ENCODE data around the gene MTAP.

Gene MTAP

GRCh38 chr9:21848615-21849014 is 46.2 kb downstream of the MTAP start:
- no peaks in the 10 kb centered on the region for H3K27me3 Mint-ChIP-seq
- no peak overlapping the region for H3K4me3 Mint-ChIP-seq
- peaks cover 8% of the 10 kb centered on the region for H3K9me3 Mint-ChIP-seq
- H3K4me1 Mint-ChIP-seq, result peaks cover 9% of the 10 kb centered on the region
- H3K27ac Mint-ChIP-seq, result no peak overlapping the region
- no peak for DNase-seq (ENCODE audit: low spot score in 2 of 2)
- H3K36me3 Mint-ChIP-seq, result peaks cover 36% of the 10 kb centered on the region
- no peak for ATAC-seq (ENCODE audit: low read depth)

- Mint-ChIP-seq H3K4me3 (no peak overlapping the region), H3K27ac (peak overlapping the region; percentile 75), H3K9me3 (peaks cover 1% of the 10 kb centered on the region), H3K36me3 (peaks cover 42% of the 10 kb centered on the region), H3K27me3 (no peaks in the 10 kb centered on the region), H3K4me1 (peaks cover 4% of the 10 kb centered on the region)
- no peak for DNase-seq (ENCODE audit: low spot score in 2 of 2)
- no peak for ATAC-seq (ENCODE audit: low read depth)
Observed at GRCh38 chr9:21852754-21853153, 50.3 kb downstream of the MTAP start.

GRCh38 chr9:21853414-21853813 is 51.0 kb downstream of the MTAP start:
- Mint-ChIP-seq H3K27ac (peak overlapping the region; percentile 75), H3K27me3 (no peaks in the 10 kb centered on the region), H3K9me3 (peaks cover 1% of the 10 kb centered on the region), H3K4me1 (peaks cover 4% of the 10 kb centered on the region), H3K36me3 (peaks cover 42% of the 10 kb centered on the region), H3K4me3 (no peak overlapping the region)
- DNase-seq (ENCODE audit: low spot score in 2 of 2) (no peak), ATAC-seq (ENCODE audit: low read depth) (no peak)

GRCh38 chr9:21854119-21854518 is 51.7 kb downstream of the MTAP start:
- no peak for ATAC-seq (ENCODE audit: low read depth)

GRCh38 chr9:21854594-21854993 is 52.2 kb downstream of the MTAP start:
- Mint-ChIP-seq H3K27ac (peak overlapping the region; percentile 23), H3K9me3 (peaks cover 1% of the 10 kb centered on the region), H3K27me3 (no peaks in the 10 kb centered on the region), H3K4me3 (no peak overlapping the region), H3K36me3 (peaks cover 42% of the 10 kb centered on the region), H3K4me1 (peaks cover 4% of the 10 kb centered on the region)
- DNase-seq (ENCODE audit: low spot score in 2 of 2), result no peak
- no peak for ATAC-seq (ENCODE audit: low read depth)

More at GRCh38 chr9:21854119-21854518, 51.7 kb downstream of the MTAP start:
- H3K27me3 Mint-ChIP-seq, result no peaks in the 10 kb centered on the region
- H3K27ac Mint-ChIP-seq, result peak overlapping the region; percentile 23
- no peak overlapping the region for H3K4me3 Mint-ChIP-seq
- peaks cover 1% of the 10 kb centered on the region for H3K9me3 Mint-ChIP-seq
- no peak for DNase-seq (ENCODE audit: low spot score in 2 of 2)
- H3K36me3 Mint-ChIP-seq, result peaks cover 41% of the 10 kb centered on the region
- peaks cover 4% of the 10 kb centered on the region for H3K4me1 Mint-ChIP-seq

GRCh38 chr9:21856301-21857094 is 54.1 kb downstream of the MTAP start:
- Mint-ChIP-seq H3K9me3 (no peaks in the 10 kb centered on the region), H3K27ac (peak overlapping the region; percentile 46), H3K4me3 (no peak overlapping the region), H3K27me3 (no peaks in the 10 kb centered on the region), H3K4me1 (peaks cover 4% of the 10 kb centered on the region), H3K36me3 (peaks cover 47% of the 10 kb centered on the region)
- DNase-seq (ENCODE audit: low spot score in 2 of 2), result no peak
- no peak for ATAC-seq (ENCODE audit: low read depth)

GRCh38 chr9:21862871-21863270 is 60.4 kb downstream of the MTAP start:
- ATAC-seq (ENCODE audit: low read depth) (no peak), DNase-seq (ENCODE audit: low spot score in 2 of 2) (no peak)
- no peaks in the 10 kb centered on the region for H3K4me1 Mint-ChIP-seq
- H3K36me3 Mint-ChIP-seq, result peaks cover 42% of the 10 kb centered on the region
- H3K27me3 Mint-ChIP-seq, result no peaks in the 10 kb centered on the region
- no peaks in the 10 kb centered on the region for H3K9me3 Mint-ChIP-seq
- H3K27ac Mint-ChIP-seq, result no peak overlapping the region
- no peak overlapping the region for H3K4me3 Mint-ChIP-seq

- Mint-ChIP-seq H3K4me1 (no peaks in the 10 kb centered on the region), H3K4me3 (no peak overlapping the region), H3K9me3 (no peaks in the 10 kb centered on the region), H3K36me3 (peaks cover 31% of the 10 kb centered on the region), H3K27ac (no peak overlapping the region), H3K27me3 (no peaks in the 10 kb centered on the region)
- no peak for ATAC-seq (ENCODE audit: low read depth)
- DNase-seq (ENCODE audit: low spot score in 2 of 2), result no peak
Observed at GRCh38 chr9:21864505-21864904, 62.1 kb downstream of the MTAP start.

GRCh38 chr9:21866302-21866701 is 63.9 kb downstream of the MTAP start:
- DNase-seq (ENCODE audit: low spot score in 2 of 2), result no peak
- Mint-ChIP-seq H3K27ac (peak overlapping the region; percentile 7), H3K9me3 (no peaks in the 10 kb centered on the region), H3K4me1 (no peaks in the 10 kb centered on the region), H3K27me3 (no peaks in the 10 kb centered on the region), H3K4me3 (no peak overlapping the region), H3K36me3 (peaks cover 23% of the 10 kb centered on the region)
- no peak for ATAC-seq (ENCODE audit: low read depth)

DNA sequence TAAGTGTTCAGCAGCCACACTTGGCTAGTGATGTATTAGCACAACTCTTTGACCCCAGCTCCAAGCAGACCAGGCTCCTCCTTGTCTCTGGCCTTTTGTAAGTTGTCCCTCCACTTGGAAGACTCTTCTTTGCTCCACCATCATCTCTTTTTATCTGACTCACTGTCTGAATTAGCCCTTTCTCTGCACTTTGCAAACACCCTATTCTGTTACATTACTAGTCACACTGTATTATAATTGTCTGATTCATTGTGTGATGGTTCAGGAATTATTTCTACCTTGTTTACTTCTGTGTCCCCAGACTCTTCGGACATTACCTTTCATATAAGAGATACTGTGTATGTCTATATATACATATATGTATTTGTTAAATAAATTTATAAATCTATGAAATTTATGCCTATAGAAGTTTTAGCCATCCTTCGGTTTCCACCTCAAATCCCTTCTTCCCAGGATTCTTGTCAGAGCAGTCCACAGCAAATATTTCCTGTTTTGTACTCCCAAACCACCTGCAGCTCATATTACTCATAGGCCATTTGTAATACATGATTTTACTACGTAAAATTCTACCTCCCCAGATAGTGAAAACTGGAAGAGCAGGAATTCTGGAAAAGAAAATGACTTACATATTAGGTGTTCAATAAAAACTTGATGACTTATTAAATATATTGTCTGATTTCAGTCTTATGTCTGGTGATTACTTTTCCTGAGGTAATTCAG is 69.0 kb downstream of the MTAP start:
- H3K36me3 Mint-ChIP-seq, result peaks cover 25% of the 10 kb centered on the region
- ATAC-seq (ENCODE audit: low read depth) (no peak), DNase-seq (ENCODE audit: low spot score in 2 of 2) (no peak)
- H3K9me3 Mint-ChIP-seq, result no peaks in the 10 kb centered on the region
- no peaks in the 10 kb centered on the region for H3K27me3 Mint-ChIP-seq
- H3K4me3 Mint-ChIP-seq, result no peak overlapping the region
- no peak overlapping the region for H3K27ac Mint-ChIP-seq
- H3K4me1 Mint-ChIP-seq, result peaks cover 5% of the 10 kb centered on the region

DNA sequence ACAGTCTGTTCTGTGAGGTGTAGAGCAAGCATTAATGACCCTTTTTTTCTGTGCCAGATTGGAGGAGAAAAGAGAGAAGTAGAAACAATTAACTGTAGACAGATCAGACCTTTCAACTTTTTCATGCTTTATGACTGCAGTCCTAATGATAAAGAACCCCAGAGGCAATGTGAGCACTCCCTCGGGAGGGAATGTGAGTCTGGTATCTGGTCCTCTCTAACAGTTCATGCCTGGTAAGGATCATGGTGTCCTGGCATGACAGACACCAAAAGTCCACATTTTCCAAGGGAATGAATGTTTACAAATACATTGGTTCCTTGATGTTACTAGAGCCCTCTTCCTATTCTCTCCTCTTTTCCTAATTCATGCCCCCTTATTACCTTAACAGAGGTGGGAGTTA is 70.3 kb downstream of the MTAP start:
- DNase-seq (ENCODE audit: low spot score in 2 of 2) (no peak), ATAC-seq (ENCODE audit: low read depth) (no peak)
- H3K36me3 Mint-ChIP-seq, result peaks cover 36% of the 10 kb centered on the region
- no peaks in the 10 kb centered on the region for H3K27me3 Mint-ChIP-seq
- no peak overlapping the region for H3K4me3 Mint-ChIP-seq
- H3K27ac Mint-ChIP-seq, result no peak overlapping the region
- H3K4me1 Mint-ChIP-seq, result peaks cover 5% of the 10 kb centered on the region
- no peaks in the 10 kb centered on the region for H3K9me3 Mint-ChIP-seq

DNA sequence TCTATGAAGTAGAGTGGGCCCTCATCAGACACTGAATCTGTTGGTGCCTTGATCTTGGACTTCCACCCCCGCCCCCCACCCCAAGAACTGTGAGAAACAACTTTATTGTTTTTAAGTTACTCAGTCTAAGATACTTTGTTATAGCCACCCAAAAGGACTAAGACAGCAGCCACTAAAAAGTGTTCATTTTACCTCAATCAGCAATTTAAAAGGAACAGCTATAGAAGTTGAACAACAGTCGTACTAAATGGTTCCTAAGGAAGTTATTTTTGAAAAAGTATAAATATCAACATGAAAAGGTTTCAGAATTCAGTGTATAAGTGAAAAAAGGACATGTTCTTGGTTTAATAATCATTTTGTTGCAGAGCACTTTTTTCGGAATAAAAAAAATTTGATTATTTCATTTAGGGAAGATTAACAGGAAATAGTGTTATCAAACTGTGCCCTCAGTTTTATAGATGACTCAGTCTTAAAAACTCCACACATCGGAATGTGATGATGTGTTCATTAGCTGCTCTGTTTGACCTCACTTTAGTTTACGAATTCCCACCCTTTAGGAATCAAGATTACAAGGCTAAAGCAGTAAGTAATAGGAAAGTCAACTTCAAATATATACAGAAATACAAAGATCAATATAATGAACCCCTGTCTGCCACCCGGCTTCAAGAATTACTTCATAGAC is 71.2 kb downstream of the MTAP start:
- no peak for ATAC-seq (ENCODE audit: low read depth)
- no peak for DNase-seq (ENCODE audit: low spot score in 2 of 2)
- Mint-ChIP-seq H3K27me3 (no peaks in the 10 kb centered on the region), H3K27ac (no peak overlapping the region), H3K36me3 (peaks cover 42% of the 10 kb centered on the region), H3K4me1 (peaks cover 6% of the 10 kb centered on the region), H3K9me3 (no peaks in the 10 kb centered on the region), H3K4me3 (no peak overlapping the region)

- Mint-ChIP-seq H3K9me3 (peaks cover 3% of the 10 kb centered on the region), H3K27ac (peak overlapping the region; percentile 9), H3K27me3 (no peaks in the 10 kb centered on the region), H3K4me1 (peaks cover 6% of the 10 kb centered on the region), H3K36me3 (peaks cover 57% of the 10 kb centered on the region), H3K4me3 (no peak overlapping the region)
- DNase-seq (ENCODE audit: low spot score in 2 of 2) (no peak), ATAC-seq (ENCODE audit: low read depth) (no peak)
Observed at GRCh38 chr9:21875893-21876292, 73.5 kb downstream of the MTAP start.

DNA sequence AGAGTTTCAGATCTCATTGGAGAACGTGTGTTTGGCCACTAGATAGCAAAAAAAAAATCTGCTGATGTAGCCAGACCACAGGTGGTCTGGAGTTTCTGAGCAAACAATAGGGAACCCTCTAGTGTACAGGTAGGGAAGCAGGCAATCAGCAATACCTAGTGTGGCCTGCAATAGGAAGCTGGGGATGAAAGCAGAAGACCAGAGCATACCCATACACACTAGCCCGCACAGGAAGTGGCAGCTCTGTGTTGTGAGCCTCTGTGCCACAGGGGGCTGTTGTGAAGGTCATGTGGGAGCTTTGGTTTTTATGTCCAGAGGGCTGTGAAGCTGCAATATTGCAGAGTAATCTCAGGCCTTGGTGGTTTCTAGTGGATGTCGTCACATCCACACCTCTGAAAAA is 81.2 kb downstream of the MTAP start:
- Mint-ChIP-seq H3K4me1 (peaks cover 6% of the 10 kb centered on the region), H3K9me3 (peaks cover 7% of the 10 kb centered on the region), H3K36me3 (peaks cover 43% of the 10 kb centered on the region), H3K4me3 (no peak overlapping the region), H3K27ac (no peak overlapping the region), H3K27me3 (no peaks in the 10 kb centered on the region)
- DNase-seq (ENCODE audit: low spot score in 2 of 2) (no peak), ATAC-seq (ENCODE audit: low read depth) (peak; percentile 54)
